Stimulated activated CD4-positive, alpha-beta T cell treated with anti-CD3 and anti-CD28 coated beads, Interleukin-12 subunit alpha, Interleukin-12 subunit beta, amount 100 ng/mL, for 24 hours (primary cell): ENCODE measurements around the gene PIGU.
"Not testable (repeated sequence)": the region's sequence is repeated elsewhere in the genome, so short reads cannot be mapped to it uniquely, and the experiment has no call there.

Experiments
- DNase-seq, 2 experiments: peaks; one replicate each; pipeline ENCODE4 v3.0.0-alpha.2; 2020; ENCODE audit warnings: low read depth in 2 of 2

The PIGU gene

DNA sequence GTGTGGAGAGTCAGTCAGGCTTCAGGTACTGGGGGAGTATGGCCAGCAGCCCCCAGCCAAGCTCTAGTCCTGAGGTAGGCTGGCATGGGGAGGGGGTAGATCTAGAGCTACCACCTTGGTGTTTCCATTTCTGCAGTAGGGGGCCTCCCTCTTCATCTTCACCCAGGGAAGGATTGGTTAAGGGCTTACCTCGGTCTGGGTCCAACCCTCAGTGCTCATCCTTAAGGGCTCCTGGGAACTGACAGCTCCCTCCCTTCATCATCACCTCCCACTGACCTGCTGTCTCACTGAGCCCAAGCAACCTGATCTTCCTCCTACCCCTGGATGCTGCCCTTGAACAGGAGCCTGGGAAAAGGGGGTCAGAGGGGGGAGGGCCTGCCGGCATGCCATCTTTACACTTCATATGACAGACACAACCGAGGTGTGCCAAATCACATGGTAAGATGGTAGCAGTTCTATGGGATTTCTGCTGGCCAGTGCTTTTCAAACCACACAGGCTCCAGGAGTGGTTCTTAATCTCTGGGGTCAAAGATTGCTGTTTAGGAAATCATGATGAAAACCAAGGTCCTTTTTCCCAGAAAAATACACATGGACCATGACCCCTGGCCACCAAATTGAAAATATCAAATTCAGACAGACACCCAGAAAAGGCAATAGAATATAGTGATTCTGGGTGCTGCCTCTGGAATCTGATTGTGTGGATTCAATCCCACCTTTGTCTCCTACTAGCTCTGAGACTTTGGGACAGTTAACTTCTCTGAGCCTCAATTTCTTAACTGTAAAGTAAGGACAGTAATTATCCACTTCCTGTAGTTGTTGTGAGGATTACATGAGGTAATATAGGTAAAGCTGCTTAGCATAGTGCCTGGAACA is 30.3 kb upstream of the PIGU start:
- DNase-seq: no peak

DNA sequence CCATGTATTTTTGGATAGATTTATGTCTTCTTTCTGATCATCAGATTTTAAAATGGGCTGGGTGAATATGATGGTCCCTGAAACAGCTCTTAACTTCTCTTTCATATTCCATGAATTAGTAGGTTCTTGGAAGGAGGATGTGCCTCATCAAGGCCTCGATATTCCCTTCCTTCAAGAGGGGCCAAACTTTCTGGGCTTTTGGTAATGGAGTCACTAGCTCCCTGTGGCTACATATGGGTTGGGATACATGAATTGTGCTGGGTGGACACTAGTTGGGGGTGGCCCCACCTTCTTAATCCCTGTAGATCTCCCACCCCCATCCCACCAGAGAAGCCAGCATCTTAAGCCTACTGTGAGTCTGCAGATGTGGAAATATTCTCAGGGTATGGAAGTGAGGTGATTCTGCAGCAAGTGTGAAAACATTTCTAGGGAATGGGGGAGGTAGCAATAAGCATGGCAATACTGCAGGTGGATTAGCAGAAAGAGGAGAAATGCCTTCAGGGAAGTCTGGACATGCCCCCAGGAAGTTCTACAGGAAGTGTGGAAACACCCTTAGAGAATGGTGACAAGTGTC is 29.5 kb upstream of the PIGU start:
- no peak for DNase-seq

DNA sequence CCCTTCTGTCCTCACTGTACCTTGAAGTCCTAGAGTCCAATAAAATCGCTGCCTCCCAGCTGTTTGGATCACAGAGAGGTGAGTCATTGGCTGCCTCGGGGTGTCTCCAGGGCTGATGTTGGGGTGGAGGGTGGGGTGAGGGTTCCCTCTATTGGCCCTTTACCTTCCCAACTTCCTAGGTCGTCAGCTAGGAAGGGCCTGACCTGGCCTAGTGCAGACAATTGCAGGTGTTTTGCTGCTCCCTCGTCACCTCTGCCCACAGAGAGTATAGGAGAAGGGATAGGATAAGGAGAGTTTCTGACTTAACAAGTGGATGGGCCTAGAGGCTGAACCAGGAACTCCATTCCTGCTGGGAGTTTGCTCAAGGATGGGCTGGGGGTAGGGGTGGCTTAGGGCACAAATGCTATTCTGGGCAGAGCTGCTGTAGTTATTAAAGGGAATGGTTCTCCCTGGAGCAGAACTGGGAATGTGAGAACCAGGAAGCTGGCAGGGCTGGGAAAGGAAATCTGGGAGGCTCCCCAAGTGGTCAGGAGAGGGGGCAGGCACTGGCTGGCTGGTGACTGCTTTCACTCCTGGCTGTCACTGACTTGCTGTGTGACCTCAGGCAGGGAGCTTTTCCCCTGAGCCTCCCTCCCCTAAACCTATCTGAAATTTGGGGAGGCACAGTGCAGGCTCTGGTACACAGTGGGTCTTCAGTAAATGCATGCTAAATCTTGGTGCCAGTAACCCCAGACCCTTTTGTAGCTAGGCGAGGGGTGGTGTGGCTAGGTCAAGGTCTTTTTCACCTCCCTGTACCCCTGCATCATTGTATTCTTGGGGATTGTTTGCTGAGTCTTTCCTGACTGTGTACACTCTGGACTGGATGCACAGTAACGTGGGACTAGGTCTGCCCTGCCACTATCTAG is 28.8 kb upstream of the PIGU start:
- DNase-seq: no peak

DNA sequence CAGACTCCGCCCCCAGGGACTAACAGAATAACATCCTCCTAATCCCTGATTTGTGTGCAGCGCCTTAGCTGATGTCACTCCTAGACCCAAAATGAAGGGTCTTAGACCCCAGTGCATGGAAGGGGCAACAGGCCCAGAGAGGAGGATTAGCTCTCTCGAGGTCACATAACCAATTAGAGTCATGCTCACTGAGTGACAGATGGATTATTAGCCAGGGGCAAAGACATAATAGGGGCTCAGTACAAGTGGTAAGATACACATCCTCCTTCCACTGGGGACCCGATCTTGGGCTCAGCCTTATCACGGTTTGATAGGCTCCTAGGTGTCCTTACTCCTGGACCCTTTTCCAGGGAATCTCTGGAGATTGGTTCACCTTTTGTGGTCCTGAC is 28.1 kb upstream of the PIGU start:
- DNase-seq: no peak

DNA sequence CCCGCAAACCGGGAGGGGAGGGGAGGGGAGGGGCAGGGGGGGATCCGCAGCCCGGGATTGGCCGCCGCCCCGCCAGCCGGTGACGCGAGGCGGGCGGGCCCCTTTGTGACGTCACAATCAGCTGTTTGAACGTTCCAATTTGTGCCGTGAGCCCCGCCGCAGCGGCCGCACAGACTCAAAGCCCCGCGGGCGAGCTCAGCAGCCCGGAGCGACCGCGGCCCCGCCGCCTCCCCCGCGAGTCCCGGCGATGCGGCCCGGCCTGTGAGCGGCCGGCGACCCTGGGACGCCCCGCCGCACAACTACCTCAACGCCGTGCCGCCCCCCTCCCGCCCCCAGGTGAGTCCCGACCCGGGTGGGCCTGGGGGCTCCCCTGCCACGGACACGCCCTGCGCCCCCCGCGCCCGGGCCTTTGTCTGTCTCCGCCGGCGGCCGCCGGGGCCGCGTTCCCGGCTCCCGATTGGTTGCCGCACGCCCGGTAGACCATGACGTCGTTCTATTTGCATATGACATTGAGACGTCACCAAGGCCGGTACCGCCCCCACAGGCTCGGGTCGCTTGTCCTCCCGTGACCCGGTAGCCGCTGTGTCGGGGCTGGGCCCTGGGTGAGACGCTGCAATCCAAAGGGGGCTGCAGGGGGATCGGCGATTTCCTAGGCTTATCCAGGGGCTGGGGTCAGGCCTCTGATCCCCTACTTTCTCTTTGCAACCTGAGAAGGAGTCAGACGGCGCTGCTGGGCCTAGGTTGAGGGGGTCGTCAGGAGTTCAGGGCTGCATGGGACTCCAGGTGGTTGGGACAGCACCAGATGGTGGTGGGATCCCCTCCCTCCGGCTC is 27.5 kb upstream of the PIGU start, which contains the start of gene TP53INP2:
Gene TP53INP2 (plus strand): TSS at position 168 of the 831 bp plus-strand sequence. CDS start 4,396 bp downstream, outside the sequence.
- DNase-seq: peak; percentile 62 to 72

DNA sequence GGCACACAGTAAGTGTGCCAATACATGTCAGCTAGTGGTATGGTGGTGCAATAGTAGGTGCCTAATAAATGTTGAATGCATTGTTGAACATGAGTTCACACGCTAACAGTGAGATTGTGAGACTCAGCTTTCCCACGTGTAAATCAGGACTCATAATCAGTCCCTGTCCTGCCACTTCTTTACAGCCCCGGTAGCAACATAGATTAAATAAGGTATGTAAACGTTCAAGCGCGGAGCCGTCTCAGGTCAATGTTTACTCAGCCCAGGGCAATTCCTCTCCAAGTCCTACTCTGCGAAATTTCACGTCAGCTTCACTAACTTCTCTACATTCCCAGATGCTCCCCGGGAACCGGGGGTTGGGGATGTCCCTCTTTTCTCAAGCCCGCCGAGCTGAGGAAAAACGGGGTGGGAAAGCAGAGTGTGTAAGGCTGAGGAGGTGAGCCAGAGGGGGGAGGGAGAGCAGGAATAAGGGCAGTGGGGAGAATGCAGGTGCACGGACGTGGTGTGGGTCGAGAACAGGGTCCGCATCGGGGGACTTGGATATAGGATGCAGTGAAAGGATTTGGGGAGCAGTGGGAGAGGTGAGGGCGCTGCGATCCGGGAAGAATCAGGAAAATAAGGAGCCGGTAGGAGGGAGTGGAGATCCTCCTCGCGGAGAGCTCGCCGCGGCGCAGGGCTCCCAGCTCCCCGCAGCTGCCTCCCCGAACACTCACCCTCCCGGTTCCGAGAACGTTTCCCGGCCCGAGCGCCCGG is 26.7 kb upstream of the PIGU start:
- no peak for DNase-seq

DNA sequence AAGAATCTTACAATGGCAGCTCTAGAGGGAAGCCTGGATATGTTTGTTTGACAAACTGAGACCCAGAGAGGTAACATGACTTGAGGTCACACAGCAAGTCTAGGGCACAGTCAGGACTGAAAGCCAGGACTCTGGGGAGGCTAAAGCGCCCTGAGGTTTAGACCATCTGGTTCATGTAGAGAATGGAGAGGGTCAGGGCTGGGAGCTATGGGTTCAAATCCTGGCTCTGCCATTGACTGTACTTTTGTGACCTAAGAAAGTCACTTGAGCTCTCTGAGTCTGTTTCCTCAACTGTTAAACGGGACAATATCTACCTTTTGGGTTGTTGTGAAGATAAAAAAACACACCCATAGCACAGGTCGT is 26.1 kb upstream of the PIGU start:
- DNase-seq: no peak

DNA sequence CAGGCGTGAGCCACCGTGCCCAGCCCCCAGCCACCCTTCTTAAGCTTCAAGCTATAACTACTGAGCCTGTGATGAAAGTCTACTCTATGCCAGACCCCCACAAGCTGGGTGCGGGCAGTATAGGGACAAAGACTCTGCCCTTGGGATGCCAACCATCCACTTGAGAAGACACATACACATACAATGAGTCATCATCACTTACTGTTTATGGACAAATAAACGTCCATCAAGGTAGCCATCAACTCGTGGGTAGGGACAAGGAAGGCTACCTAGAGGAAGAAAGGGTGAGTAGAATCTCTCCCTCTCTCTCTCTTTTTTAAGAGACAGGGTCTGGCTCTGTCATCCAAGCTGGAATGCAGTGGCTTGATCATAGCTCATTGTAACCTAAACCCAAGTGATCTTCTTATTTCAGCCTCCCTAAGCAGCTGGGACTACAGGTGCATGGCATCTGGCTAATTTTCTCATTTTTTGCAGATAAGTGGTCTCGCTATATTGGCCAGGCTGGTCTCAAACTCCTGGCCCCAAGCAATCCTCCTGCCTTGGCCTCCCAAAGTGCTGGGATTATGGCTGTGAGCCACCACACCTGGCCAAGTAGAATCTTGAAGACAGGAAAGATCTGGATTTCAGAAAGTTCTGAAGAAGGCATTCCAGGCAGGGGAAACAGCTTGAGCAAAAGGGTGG is 24.7 kb upstream of the PIGU start:
- no peak for DNase-seq

DNA sequence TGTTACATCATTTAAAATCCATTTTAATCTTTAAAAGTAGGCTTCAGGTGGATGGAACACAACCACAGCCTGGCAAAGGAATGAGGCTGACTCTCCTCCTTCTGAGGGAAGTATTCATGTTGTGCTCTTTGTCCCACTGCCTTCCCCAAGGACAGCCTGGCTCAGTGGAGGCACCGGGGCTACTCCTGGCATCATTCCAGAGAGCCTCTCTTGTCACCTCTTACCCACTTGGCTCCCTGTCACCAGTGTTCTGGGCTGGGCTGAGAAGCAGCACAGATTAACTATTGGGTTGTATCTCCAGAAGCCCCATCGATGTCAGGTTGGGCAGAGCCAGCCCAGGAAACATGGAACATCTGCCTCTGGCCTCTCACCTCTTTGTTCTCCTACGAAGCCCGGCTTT is 16.5 kb upstream of the PIGU start:
- no peak for DNase-seq

DNA sequence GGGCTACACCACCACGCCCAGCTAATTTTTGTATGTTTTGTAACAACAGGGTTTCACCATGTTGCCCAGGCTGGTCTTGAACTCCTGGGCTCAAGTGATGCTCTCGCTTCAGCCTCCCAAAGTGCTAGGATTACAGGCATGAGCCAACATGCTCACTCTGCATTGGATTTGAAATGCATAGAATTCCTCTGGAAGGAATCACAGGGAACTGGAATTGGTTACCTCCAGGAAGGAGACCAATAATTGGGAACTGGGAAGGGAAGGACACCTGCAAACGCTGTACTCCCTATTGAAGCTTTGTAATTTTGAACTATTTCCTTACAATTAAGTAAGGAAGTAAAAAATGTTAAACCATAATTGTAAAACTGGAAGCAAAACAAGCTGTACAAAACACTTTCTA is 14.9 kb upstream of the PIGU start:
- DNase-seq: no peak

DNA sequence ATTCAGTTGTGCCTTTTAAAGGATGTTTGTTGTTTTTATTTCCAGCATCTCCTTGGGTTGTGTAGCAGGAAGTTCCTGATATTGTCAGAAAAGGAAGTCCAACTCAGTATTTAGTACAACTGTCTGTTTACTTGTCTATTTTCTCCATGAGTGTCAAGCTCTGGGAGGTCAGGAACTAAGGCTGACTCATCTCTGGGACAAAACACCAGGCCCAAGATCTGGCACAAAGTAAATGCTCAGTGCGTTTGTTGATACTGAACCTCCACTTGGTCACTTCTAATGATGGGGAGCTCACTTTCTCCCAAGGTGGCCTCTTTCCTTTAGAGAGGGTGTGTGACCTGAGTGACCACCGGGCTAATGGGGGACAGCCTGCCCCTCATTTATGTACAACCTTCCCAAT is 12.6 kb upstream of the PIGU start:
- no peak for DNase-seq

DNA sequence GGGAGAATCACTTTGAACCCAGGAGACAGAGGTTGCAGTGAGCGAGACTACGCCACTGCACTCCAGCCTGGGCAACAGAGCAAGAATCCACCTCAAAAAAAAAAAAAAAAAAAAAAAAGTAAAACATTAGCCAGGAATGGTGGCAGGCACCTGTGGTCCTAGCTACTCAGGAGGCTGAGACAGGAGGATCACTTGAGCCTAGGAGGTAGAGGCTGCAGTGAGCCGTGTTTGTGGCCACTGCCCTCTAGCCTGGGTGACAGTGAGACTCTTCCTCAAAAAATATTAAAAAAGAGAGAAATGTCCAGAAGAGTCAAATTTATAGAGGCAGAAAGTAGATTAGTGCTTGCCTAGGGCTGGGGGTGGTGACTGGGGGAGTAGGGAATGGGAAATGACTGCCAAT is 6.8 kb upstream of the PIGU start:
- no peak for DNase-seq

DNA sequence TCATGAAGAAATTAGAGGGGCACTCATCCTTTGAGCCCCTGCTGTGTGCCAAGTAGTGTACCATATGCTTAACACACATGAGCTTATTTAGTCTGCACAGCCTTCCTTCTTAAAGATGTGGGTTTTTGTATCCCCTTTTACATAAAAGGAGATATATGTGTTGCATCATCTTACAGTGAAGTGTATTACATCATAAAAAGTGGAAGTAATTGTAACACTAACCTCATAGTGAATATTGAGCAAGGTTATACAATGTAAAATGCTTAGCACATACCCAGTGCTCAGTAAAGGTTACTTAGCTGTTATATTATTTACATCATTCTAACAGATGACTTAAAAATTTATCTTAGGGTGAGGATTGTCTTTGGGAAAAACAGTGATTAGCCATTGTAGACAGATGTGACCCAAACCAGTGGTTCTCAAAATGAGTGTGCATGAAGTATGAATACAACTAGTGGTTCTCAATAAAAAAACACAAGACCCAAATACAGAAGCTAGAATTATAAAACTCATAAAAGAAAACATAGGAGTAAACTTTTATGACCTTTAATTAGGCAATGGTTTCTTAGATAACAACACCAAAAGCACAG is 3.8 kb upstream of the PIGU start:
- DNase-seq: no peak

DNA sequence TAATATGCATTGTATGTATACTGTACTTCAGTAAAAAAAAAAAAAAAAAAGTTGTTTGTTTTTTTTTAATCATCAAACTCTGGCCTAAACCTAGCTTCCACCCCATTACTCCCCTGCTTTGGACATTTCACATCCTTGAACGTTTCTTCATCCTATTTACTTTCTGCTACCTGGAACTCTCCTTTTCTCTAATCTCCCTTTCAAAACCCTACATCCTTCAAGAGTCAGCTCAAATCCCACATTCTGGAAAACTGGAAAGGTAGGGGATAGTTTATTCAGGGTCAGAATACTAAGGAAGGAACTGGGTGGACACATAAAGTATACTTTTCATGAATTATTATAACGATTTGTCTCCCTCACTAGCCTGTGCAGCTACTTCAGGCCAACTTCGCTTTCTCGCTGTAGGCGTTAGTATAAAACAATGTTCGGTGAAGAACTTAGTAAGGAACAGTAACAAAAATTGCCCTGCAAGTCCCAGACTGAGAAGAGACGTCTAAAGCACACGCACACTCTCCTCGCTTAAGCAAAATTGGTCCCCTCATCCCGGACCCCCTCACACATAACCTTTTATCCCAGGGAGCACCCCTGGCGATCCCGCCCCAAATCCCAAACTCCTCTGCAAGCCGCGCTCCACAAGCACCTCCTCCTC is 775 bp downstream of the PIGU start:
- DNase-seq: no peak

DNA sequence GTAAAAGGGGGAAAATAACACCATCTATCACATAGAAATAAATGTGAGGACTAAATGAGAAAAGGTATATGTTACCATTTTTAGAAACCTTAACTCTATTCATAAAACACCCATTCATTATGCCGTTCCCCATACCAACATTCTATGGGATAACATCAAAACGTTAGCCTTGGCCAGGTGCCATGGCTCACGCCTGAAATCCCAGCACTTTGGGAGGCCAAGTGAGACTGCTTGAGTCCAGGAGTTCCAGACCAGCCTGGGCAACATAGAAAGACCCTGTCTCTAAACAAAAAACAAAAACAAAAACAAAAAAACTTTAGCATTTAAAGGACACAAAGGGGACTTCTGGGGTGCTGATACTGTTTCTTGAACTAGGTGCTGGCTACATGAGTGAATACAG is 1.3 kb downstream of the PIGU start:
- no peak for DNase-seq

DNA sequence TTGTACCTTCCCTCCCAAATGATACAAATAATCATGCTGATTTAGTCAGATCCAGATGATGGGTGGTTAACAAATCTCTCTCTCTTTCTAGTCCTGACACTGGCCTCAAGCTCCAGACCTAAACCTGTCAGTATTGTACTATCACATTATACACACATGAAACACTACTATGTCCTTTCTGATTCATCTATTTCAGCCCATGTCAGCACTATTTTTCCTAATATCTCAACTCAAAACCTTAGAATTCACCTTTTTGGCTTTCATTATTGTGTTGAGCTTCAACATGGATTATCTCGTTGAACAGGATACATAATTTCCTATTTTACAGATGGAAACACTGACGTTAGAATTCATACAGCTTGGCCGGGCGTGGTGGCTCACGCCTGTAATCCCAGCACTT is 3.5 kb downstream of the PIGU start:
- DNase-seq: no peak

DNA sequence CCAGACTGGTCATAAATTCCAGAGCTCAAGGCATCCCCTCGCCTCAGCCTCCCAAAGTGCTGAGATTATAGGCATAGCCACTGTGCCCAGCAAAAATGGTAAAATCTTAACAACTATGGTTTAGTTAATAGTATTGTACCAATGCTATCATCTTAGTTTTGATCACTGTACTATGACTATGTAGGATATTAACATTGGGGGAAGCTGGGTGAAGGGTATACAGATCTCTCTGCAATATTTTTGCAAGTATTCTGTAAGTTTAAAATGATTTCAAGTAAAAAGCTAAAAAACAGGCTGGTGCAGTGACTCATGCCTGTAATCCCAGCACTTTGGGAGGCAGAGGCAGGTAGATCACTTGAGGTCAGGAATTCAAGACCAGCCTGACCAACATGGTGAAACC is 7.8 kb downstream of the PIGU start:
- no peak for DNase-seq

DNA sequence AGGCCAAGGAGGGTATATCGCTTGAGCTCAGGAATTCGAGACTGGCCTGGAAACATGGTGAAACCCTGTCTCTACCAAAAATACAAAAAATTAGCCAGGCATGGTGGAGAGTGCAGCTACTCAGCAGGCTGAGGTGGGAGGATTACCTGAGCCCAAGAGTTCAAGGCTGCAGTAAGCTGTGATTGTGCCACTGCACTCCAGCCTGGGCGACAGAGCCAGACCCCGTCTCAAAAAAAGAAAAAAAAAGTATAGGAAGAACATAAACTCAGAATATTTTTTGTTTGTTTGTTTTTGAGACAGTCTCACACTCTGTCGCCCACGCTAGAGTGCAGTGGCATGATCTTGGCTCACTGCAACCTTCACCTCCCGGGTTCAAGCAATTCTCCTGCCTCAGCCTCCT is 12.1 kb downstream of the PIGU start:
- not testable (repeated sequence) for DNase-seq

DNA sequence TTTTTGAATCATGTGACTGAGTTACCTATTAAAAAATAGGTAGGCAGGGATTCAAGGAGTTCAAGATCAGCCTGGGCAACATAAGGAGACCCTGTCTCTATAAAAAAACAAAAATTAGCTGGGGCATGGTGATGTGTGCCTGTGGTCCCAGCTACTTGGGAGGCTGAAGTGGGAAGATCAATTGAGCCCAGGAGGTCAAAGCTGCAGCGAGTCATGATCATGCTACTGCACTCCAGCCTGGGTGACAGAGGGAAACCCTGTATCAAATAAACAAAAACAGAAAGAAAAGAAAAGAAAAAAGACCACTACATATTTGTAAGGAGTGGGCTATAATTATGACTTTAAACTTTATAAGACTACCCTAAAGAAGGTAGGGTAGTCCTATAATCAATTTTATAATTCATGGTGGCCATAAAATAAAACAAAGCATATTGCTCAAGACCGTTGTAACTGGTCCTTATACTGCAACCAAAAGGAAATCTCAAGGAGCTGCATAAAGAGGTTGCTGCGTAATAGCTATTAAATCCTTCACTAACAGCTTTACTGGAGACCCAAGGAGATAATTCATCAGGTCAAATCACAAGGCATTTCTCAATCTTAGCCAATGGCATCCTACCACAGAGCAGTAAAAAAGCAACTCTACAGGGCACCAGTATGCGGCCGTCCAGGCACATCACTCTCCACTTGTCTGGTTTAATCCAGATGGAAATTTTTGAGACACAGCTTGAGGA is 13.5 kb downstream of the PIGU start:
- no peak for DNase-seq
